Astrocyte of the cerebellum (primary cell): ENCODE results near the gene CDH22.

Experiments used
- DNase-seq: peaks from one replicate; pipeline ENCODE4 v3.0.0-alpha.2; 2011; ENCODE audit warnings: low read depth
- H3K4me3 ChIP-seq: 2 replicates; pipeline ENCODE4 v1.5.1; 2011; ENCODE audit warnings: mild to moderate bottlenecking, low read depth, low read length, moderate library complexity
- CTCF ChIP-seq: IDR thresholded peaks from 2 replicates; pipeline ENCODE4 v1.5.1; 2012; ENCODE audit warnings: low read length, low read depth, moderate library complexity, mild to moderate bottlenecking; ENCODE audit errors: missing control alignments
- in situ Hi-C: cut with HindIII; loops from 2 replicates; pipeline ENCODE4 v1.10.0; 2017; ENCODE audit warnings: low sequenced_read_pairs

The CDH22 gene

GRCh38 chr20:46230801-46231282 is 77.5 kb downstream of the CDH22 start:
- peak; percentile 12 for DNase-seq
- TF ChIP-seq CTCF, result no peak
- H3K4me3 ChIP-seq, result no peak overlapping the region
- in situ Hi-C loops, result no loop called here

GRCh38 chr20:46230106-46230491 is 78.2 kb downstream of the CDH22 start:
- DNase-seq, result no peak
- H3K4me3 ChIP-seq, result no peak overlapping the region
- no peak for TF ChIP-seq CTCF
- in situ Hi-C loops, result no loop called here

GRCh38 chr20:46229478-46230105 is 78.7 kb downstream of the CDH22 start:
- no peak overlapping the region for H3K4me3 ChIP-seq
- in situ Hi-C loops, result no loop called here
- DNase-seq, result no peak

GRCh38 chr20:46228670-46229069 is 79.6 kb downstream of the CDH22 start:
- no peak for DNase-seq
- H3K4me3 ChIP-seq, result no peak overlapping the region
- TF ChIP-seq CTCF, result no peak
- in situ Hi-C loops, result no loop called here

More at GRCh38 chr20:46229478-46230105, 78.7 kb downstream of the CDH22 start:
- TF ChIP-seq CTCF, result no peak

GRCh38 chr20:46227272-46227767 is 81.0 kb downstream of the CDH22 start:
- TF ChIP-seq CTCF, result no peak

GRCh38 chr20:46226602-46227001 is 81.7 kb downstream of the CDH22 start:
- TF ChIP-seq CTCF, result no peak
- DNase-seq, result no peak
- no peak overlapping the region for H3K4me3 ChIP-seq
- in situ Hi-C loops, result no loop called here

More at GRCh38 chr20:46227272-46227767, 81.0 kb downstream of the CDH22 start:
- no peak overlapping the region for H3K4me3 ChIP-seq
- DNase-seq, result no peak
- in situ Hi-C loops, result no loop called here
